IPS DF 19.7 (cell line): ENCODE data around the gene OR2G6.
"Not testable (repeated sequence)": the region's sequence is repeated elsewhere in the genome, so short reads cannot be mapped to it uniquely, and the experiment has no call there.

ENCODE experiments used
- DNase-seq: peaks from one replicate; pipeline ENCODE4 v3.0.0-alpha.2; 2013; ENCODE audit warnings: low read depth, low spot score

The OR2G6 gene

GRCh38 chr1:248574657-248575056 lies 66.8 kb downstream of the OR2G6 start, which contains the start of gene OR2T34:
TSS of gene OR2T34 (minus strand) at chr1:248574757. CDS start at chr1:248574757, 0 bp downstream.
- not testable (repeated sequence) for DNase-seq

GRCh38 chr1:248576260-248576980 lies 68.5 kb downstream of the OR2G6 start:
- no peak for DNase-seq
